H1 (cell line): Measurements from ENCODE around the gene FUT4. TPM values are rescaled to one million over a fixed set of nuclear protein-coding genes. Genes with fewer than 3 reads are reported as not detected.
"Not testable (repeated sequence)": the region's sequence is repeated elsewhere in the genome, so short reads cannot be mapped to it uniquely, and the experiment has no call there.

Source experiments
- CTCF ChIA-PET: fragments of 300-600 bp; sonication (Branson Sonifier 250); formaldehyde crosslinking; loops from one replicate; lab custom pipeline; 2021; ENCODE audit not compliant: partially characterized antibody; lab: Charles Lee
- POLR2A ChIA-PET: fragments of 300-600 bp; sonication (Branson Sonifier 250); formaldehyde crosslinking; loops from one replicate; lab custom pipeline; 2021; ENCODE audit warnings: inconsistent platforms; ENCODE audit not compliant: partially characterized antibody; lab: Charles Lee
- DNase-seq, 2 experiments: peaks; one replicate each; pipeline versions ENCODE4 v3.0.0 to v3.0.0-alpha.2; 2010 to 2022; ENCODE audit warnings: low spot score in 2 of 2, low read depth in 1 of 2, mixed read lengths in 1 of 2
- FAIRE-seq: peaks from 2 replicates; lab custom pipeline; 2011; peaks lifted over from hg19 to GRCh38; lab: Jason Lieb, UNC
- H2AFZ ChIP-seq: 2 replicates; pipeline ENCODE4 v1.8.1; 2012; ENCODE audit warnings: low read length, inconsistent platforms
- H2AK5ac ChIP-seq: 2 replicates; pipeline ENCODE4 v1.6.1; 2013; ENCODE audit warnings: low read depth, low read length
- H2BK120ac ChIP-seq: replicated peaks from 2 replicates; pipeline ENCODE3; 2013; ENCODE audit warnings: low read depth, low read length, inconsistent platforms
- H2BK12ac ChIP-seq: 2 replicates; pipeline ENCODE4 v1.6.1; 2013; ENCODE audit warnings: low read depth, low read length
- H2BK15ac ChIP-seq: 2 replicates; pipeline ENCODE4 v1.6.1; 2013; ENCODE audit warnings: low read length
- H2BK20ac ChIP-seq: 2 replicates; pipeline ENCODE4 v1.6.1; 2013; ENCODE audit warnings: low read length
- H2BK5ac ChIP-seq: 2 replicates; pipeline ENCODE4 v1.6.1; 2013; ENCODE audit warnings: low read depth, low read length
- H3K14ac ChIP-seq: 2 replicates; pipeline ENCODE4 v1.6.1; 2013; ENCODE audit warnings: inconsistent platforms; ENCODE audit not compliant: insufficient read length
- H3K18ac ChIP-seq: 2 replicates; pipeline ENCODE4 v1.6.1; 2013; ENCODE audit warnings: low read length; ENCODE audit errors: extremely low read depth
- H3K23ac ChIP-seq: 2 replicates; pipeline ENCODE4 v1.6.1; 2013; ENCODE audit warnings: inconsistent platforms; ENCODE audit not compliant: insufficient read length
- H3K23me2 ChIP-seq: 2 replicates; pipeline ENCODE4 v1.6.1; 2013; ENCODE audit warnings: low read depth, low read length
- H3K27ac ChIP-seq: 2 replicates; pipeline ENCODE4 v1.6.1; 2011; ENCODE audit warnings: low read depth, low read length, inconsistent platforms
- H3K27me3 ChIP-seq, 4 experiments: replicated peaks in 1 of 4; 1 replicate in 1 of 4; 2 replicates in 3 of 4; pipeline versions ENCODE4 v1.6.1 to v1.8.1; 2011 to 2013; ENCODE audit warnings: low read length in 3 of 4, mild to moderate bottlenecking in 3 of 4, inconsistent platforms in 2 of 4, mixed read lengths in 2 of 4, moderate library complexity in 1 of 4; ENCODE audit not compliant: control insufficient read depth in 3 of 4, insufficient read depth in 3 of 4; ENCODE audit errors: extremely low read depth in 1 of 4
- H3K36me3 ChIP-seq, 4 experiments: 2 replicates each; pipeline versions ENCODE4 v1.6.1 to v1.8.1; 2011 to 2013; ENCODE audit warnings: mild to moderate bottlenecking in 4 of 4, low read length in 3 of 4, moderate library complexity in 2 of 4, control low read depth in 1 of 4, inconsistent platforms in 1 of 4; ENCODE audit not compliant: insufficient read depth in 4 of 4, control insufficient read depth in 2 of 4
- H3K4ac ChIP-seq: replicated peaks from 2 replicates; pipeline ENCODE3; 2013; ENCODE audit warnings: low read length, low read depth, mixed read lengths, inconsistent platforms; ENCODE audit not compliant: insufficient read length
- H3K4me1 ChIP-seq, 4 experiments: replicated peaks in 1 of 4; 1 replicate in 1 of 4; 2 replicates in 3 of 4; pipeline versions ENCODE4 v1.6.1 to v1.8.1; 2011 to 2013; ENCODE audit warnings: low read length in 3 of 4, inconsistent platforms in 2 of 4, mixed read lengths in 1 of 4; ENCODE audit not compliant: insufficient read depth in 4 of 4, control insufficient read depth in 3 of 4
- H3K4me2 ChIP-seq, 2 experiments: 2 replicates each; pipeline versions ENCODE4 v1.6.1 to v1.8.1; 2011 to 2013; ENCODE audit warnings: low read depth in 2 of 2, low read length in 2 of 2, control low read depth in 1 of 2, inconsistent platforms in 1 of 2, mild to moderate bottlenecking in 1 of 2; ENCODE audit not compliant: insufficient read depth in 1 of 2
- H3K4me3 ChIP-seq, 4 experiments: fragments of 200-600, 300-600 bp in 1 of 4; sonication (generic), shearing (Covaris generic), sonication (Bioruptor Twin) in 1 of 4; 2 replicates each; pipeline versions ENCODE4 v1.5.1 to v1.8.1; 2011 to 2016; ENCODE audit warnings: low read length in 4 of 4, low read depth in 3 of 4, control low read depth in 2 of 4, inconsistent platforms in 2 of 4, mild to moderate bottlenecking in 2 of 4, mixed read lengths in 1 of 4, moderate library complexity in 1 of 4; ENCODE audit not compliant: insufficient read depth in 2 of 4; ENCODE audit errors: extremely low read depth in 1 of 4
- H3K56ac ChIP-seq: replicated peaks from 2 replicates; pipeline ENCODE3; 2013; ENCODE audit warnings: low read depth, mild to moderate bottlenecking, mixed read lengths, low read length, inconsistent platforms; ENCODE audit not compliant: insufficient read length
- H3K79me1 ChIP-seq: 2 replicates; pipeline ENCODE4 v1.6.1; 2013; ENCODE audit warnings: low read depth, low read length, control low read depth
- H3K79me2 ChIP-seq, 2 experiments: 2 replicates each; pipeline versions ENCODE4 v1.6.1 to v1.8.1; 2012 to 2013; ENCODE audit warnings: low read length in 2 of 2, mild to moderate bottlenecking in 2 of 2, inconsistent platforms in 1 of 2; ENCODE audit not compliant: insufficient read depth in 2 of 2, control insufficient read depth in 1 of 2
- H3K9ac ChIP-seq, 4 experiments: replicated peaks in 1 of 4; 1 replicate in 1 of 4; 2 replicates in 3 of 4; pipeline versions ENCODE4 v1.6.1 to v1.8.1; 2011 to 2013; ENCODE audit warnings: low read depth in 3 of 4, low read length in 3 of 4, control low read depth in 2 of 4, mild to moderate bottlenecking in 2 of 4, moderate library complexity in 2 of 4, inconsistent platforms in 1 of 4; ENCODE audit errors: extremely low read depth in 1 of 4
- H3K9me3 ChIP-seq, 2 experiments: 2 replicates each; pipeline versions ENCODE4 v1.6.1 to v1.8.1; 2012 to 2013; ENCODE audit warnings: mild to moderate bottlenecking in 2 of 2, moderate library complexity in 2 of 2, control low read depth in 1 of 2, inconsistent platforms in 1 of 2, low read depth in 1 of 2, low read length in 1 of 2, mixed read lengths in 1 of 2; ENCODE audit not compliant: insufficient read depth in 2 of 2
- H4K20me1 ChIP-seq, 2 experiments: replicated peaks in 1 of 2; 2 replicates each; pipeline versions ENCODE3 to v1.8.1; 2011 to 2013; ENCODE audit warnings: inconsistent platforms in 2 of 2, low read length in 2 of 2, mild to moderate bottlenecking in 1 of 2; ENCODE audit not compliant: insufficient read depth in 2 of 2, control insufficient read depth in 1 of 2
- H4K5ac ChIP-seq: 2 replicates; pipeline ENCODE4 v1.6.1; 2013; ENCODE audit warnings: low read length, low read depth, mixed read lengths, inconsistent platforms; ENCODE audit not compliant: insufficient read length
- H4K8ac ChIP-seq: 2 replicates; pipeline ENCODE4 v1.8.0; 2013; ENCODE audit warnings: mild to moderate bottlenecking, moderate library complexity, low read length, inconsistent platforms; ENCODE audit not compliant: insufficient read depth; ENCODE audit errors: extremely low read depth
- H4K91ac ChIP-seq: replicated peaks from 2 replicates; pipeline ENCODE3; 2013; ENCODE audit warnings: low read length, mixed read lengths, inconsistent platforms; ENCODE audit not compliant: insufficient read length
- WGBS, 2 experiments: shearing (Covaris generic) in 1 of 2; methylation state at CpG; one replicate each; pipeline versions ENCODE4 v1.1.6 to v1.1.7; 2013 to 2015; ENCODE audit warnings: low lambda C conversion rate in 2 of 2, mixed read lengths in 2 of 2, inconsistent platforms in 1 of 2, low coverage in 1 of 2, missing lambda C conversion rate in 1 of 2; ENCODE audit not compliant: insufficient replicate concordance in 2 of 2, insufficient coverage in 1 of 2, insufficient read length in 1 of 2; ENCODE audit errors: extremely low coverage in 1 of 2, missing lambda C conversion rate in 1 of 2; 5-methylcytosine and 5-hydroxymethylcytosine counted together
- polyA plus RNA-seq, 7 experiments: library from polyadenylated mRNA; depleted of rRNA in 3 of 7; stranded (reverse) in 5 of 7; unstranded in 2 of 7; fragments of >200 nt in 5 of 7; fragments of 200-250 nt in 2 of 7; gene quantifications; 1 replicate in 5 of 7; 2 replicates in 1 of 7; 4 replicates in 1 of 7; pipeline versions ENCODE4 v1.2.1 to v1.2.3, GENCODE V29; 2011 to 2013; ENCODE audit warnings: missing spikeins in 2 of 7, mixed read lengths in 2 of 7
- total RNA-seq: library from RNA; stranded (reverse); fragmentation: NEBNext Ultra II Directional; extraction: Animal tissue kit (Norgen Biotek cat#: 25700); gene quantifications from 2 replicates; pipeline ENCODE4 v1.2.1, GENCODE V29; 2021

Gene FUT4
- total and polyA plus RNA-seq, 2 of the 8 experiments (the other 6 are each of a cell fraction or from before 2014, with no cell fraction given) = 2.6 to 8.0 TPM

- H3K4me2 ChIP-seq, H3K4ac ChIP-seq, H3K9ac ChIP-seq, H4K8ac ChIP-seq, H2BK5ac ChIP-seq, H3K4me3 ChIP-seq, H2BK15ac ChIP-seq, H2AFZ ChIP-seq, POLR2A ChIA-PET, H3K79me1 ChIP-seq, H3K23me2 ChIP-seq, H3K14ac ChIP-seq, H4K20me1 ChIP-seq, H3K18ac ChIP-seq, H3K27ac ChIP-seq, H3K56ac ChIP-seq, H3K36me3 ChIP-seq, H3K23ac ChIP-seq, DNase-seq, FAIRE-seq, H3K79me2 ChIP-seq, H2BK120ac ChIP-seq, H3K9me3 ChIP-seq, H2AK5ac ChIP-seq, H2BK20ac ChIP-seq, H4K5ac ChIP-seq, H4K91ac ChIP-seq, H3K4me1 ChIP-seq, H3K27me3 ChIP-seq, H2BK12ac ChIP-seq: not testable (repeated sequence)
- 92% methylated on average over 5 of the region's 5 CpGs; no CpG with 5 or more reads in 1 of the 2 experiments for WGBS, 2 experiments
- CTCF ChIA-PET = interaction anchor here (1.0 to 1.5 kb wide), 4 partner anchors 10 to 611 kb away, joined by 3 to 4 read pairs (median 3); no protein-coding TSS in a partner anchor
Observed at GRCh38 chr11:94506513-94506912, 37.2 kb upstream of the FUT4 start.
